Naive thymus-derived CD8-positive, alpha-beta T cell (primary cell): ENCODE data around the gene LRRC45. TPM values are rescaled to one million over a fixed set of nuclear protein-coding genes. Genes with fewer than 3 reads are reported as not detected.

ENCODE experiments used
- ATAC-seq, 2 donors: fragments of 150-1000 bp; cut with Tn5 transposase in 1 of 2; sonication (Bioruptor Pico), chemical (Tn5 transposase) in 1 of 2; 1 replicate in 1 of 2; 2 replicates in 1 of 2; pipeline ENCODE4 v1.10.0; 2021; ENCODE audit warnings: mild to moderate bottlenecking in 2 of 2, moderate library complexity in 2 of 2
- POLR2A ChIA-PET: fragments of 350-600 bp; sonication (Branson Sonifier 250); formaldehyde crosslinking; loops from one replicate; lab custom pipeline; 2021; ENCODE audit warnings: antibody characterized with exemption; lab: Charles Lee
- DNase-seq, 10 donors: peaks; one replicate each; pipeline versions ENCODE4 v3.0.0 to v3.0.0-alpha.2; 2020 to 2022
- H3K27ac Mint-ChIP-seq, 10 donors: one replicate each; pipeline ENCODE4 v1.8.0; 2020 to 2022; ENCODE audit warnings: mild to moderate bottlenecking in 10 of 10, mixed read lengths in 10 of 10, moderate library complexity in 4 of 10, inconsistent platforms in 1 of 10
- H3K27me3 Mint-ChIP-seq, 5 donors: one replicate each; pipeline ENCODE4 v1.8.0; 2021 to 2022; ENCODE audit warnings: mixed read lengths in 5 of 5
- H3K36me3 Mint-ChIP-seq, 3 donors: one replicate each; pipeline ENCODE4 v1.8.0; 2020 to 2022; ENCODE audit warnings: mixed read lengths in 3 of 3, mild to moderate bottlenecking in 2 of 3, inconsistent platforms in 1 of 3
- H3K4me1 Mint-ChIP-seq, 4 donors: one replicate each; pipeline ENCODE4 v1.8.0; 2021 to 2022; ENCODE audit warnings: mixed read lengths in 4 of 4
- H3K4me3 Mint-ChIP-seq, 10 donors: one replicate each; pipeline ENCODE4 v1.8.0; 2020 to 2022; ENCODE audit warnings: mild to moderate bottlenecking in 10 of 10, mixed read lengths in 10 of 10, moderate library complexity in 6 of 10, inconsistent platforms in 1 of 10
- H3K9me3 Mint-ChIP-seq, 9 donors: one replicate each; pipeline ENCODE4 v1.8.0; 2020 to 2022; ENCODE audit warnings: mixed read lengths in 9 of 9, mild to moderate bottlenecking in 3 of 9, inconsistent platforms in 1 of 9, moderate library complexity in 1 of 9
- polyA plus RNA-seq, 3 donors: library from polyadenylated mRNA; unstranded; fragments of 300-500 nt; fragmentation: Illumina TruSeq; gene quantifications; one replicate each; pipeline ENCODE4 v1.2.3, GENCODE V29; 2021
- total RNA-seq, 8 experiments: library from RNA in 2 of 8; stranded (reverse) in 2 of 8; gene quantifications; one replicate each; pipeline ENCODE4 v1.2.3 and lab custom pipeline; 2021 to 2026

Gene LRRC45
- total and polyA plus RNA-seq, 5 experiments from 2014 or later, result 2.7 to 12.5 (median 6.0) TPM

DNA sequence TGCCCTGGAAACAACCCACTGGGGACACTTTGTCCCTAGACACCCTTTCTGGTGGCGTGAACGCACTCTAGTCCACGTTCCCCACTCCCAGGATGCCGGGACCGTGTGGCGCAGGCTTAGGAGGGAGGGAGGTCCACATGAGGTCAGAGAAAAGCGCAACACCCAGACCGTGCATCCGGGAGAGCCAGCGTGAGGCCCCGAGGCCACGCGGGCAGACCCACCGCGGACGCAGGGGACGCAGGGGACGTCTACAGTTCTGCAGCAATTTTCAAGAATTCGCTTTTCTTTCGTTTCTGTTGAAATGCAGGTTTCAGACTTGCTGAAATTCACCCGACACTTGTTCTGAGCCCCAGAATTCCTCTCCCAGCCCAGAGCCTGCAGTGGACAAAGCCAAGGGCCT lies 23.8 kb downstream of the LRRC45 start:
- Mint-ChIP-seq H3K4me3 (peak overlapping the region in 1 of 10 donors; percentile 60), H3K27me3 (no peaks in the 10 kb centered on the region), H3K27ac (peak overlapping the region in 1 of 10 donors; percentile 86), H3K4me1 (peaks cover 0 to 20% (median 10%) of the 10 kb centered on the region in 4 donors), H3K9me3 (no peaks in the 10 kb centered on the region), H3K36me3 (peaks cover 0 to 10% (median 0%) of the 10 kb centered on the region in 3 donors)
- no peak for ATAC-seq
- DNase-seq, result no peak
- POLR2A ChIA-PET, result no interaction called here

DNA sequence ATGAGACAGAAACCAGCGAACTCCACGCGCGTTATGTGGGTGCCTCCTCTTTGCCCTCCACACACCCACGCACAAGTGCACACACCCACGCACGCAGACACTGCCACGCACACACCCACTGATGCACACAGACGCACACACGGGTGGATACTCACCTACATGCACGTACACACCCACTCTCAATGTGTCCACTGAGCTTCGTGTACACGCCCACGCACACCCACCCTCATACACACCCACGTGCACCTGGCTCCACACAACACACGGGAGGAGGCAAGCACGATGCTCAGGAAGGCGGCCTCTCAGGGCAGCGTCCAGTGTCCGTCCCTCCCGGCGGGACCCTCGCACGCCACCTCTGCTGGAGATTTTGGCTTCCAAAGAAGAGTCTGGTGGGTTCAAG lies 24.3 kb downstream of the LRRC45 start:
- Mint-ChIP-seq H3K27ac (peak overlapping the region in 3 of 10 donors; percentile 4 to 86 (median 37)), H3K9me3 (no peaks in the 10 kb centered on the region), H3K36me3 (peaks cover 0 to 10% (median 0%) of the 10 kb centered on the region in 3 donors), H3K27me3 (no peaks in the 10 kb centered on the region), H3K4me3 (peak overlapping the region in 7 of 10 donors; percentile 3 to 68 (median 44)), H3K4me1 (peaks cover 0 to 20% (median 10%) of the 10 kb centered on the region in 4 donors)
- ATAC-seq (no peak), DNase-seq (no peak)
- POLR2A ChIA-PET, result interaction anchor here (1.1 kb wide), 1 partner anchor 10 kb away, joined by 3 read pairs; the partner anchor contains the start of gene DCXR

DNA sequence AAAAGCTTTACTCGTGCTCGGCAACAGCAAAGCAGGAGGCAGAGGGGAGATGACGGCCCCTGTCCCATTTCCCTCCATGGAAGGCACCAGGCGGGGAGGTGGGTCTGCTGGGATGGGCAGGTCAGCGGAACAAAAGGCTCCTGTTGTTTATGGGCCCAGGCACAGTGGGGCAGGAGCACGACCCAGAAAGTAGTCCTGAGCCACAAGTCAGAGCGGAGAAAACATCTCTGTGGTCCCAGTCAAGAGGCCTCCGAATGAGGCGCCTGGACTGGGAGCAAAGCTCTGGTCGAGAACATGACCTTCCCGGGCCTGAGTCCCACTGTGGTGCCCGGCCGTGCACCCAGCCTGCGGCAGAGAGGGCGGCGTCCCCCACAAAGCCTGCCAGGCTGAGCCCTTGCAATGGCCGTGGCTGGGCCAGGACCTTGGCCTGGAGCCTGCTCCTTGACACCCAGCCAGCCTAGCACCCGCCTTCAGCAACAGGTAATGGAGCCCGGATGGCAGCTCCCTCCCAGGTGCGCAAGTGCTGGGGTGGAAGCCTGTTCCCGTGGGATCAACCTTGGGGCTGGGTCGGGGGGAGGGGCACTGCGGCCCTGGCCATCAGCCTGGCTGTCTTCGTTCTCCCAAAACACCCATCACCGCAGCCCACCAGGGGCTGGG lies 24.9 kb downstream of the LRRC45 start:
- POLR2A ChIA-PET, result interaction anchor here (0.6 to 1.1 kb wide), 2 partner anchors 10 to 415 kb away, joined by 3 to 5 read pairs; partner anchors contain the start of gene DCXR
- peak overlapping the region in 5 of 10 donors; percentile 3 to 60 (median 44) for H3K4me3 Mint-ChIP-seq
- H3K36me3 Mint-ChIP-seq, result peaks cover 0 to 10% (median 0%) of the 10 kb centered on the region in 3 donors
- H3K4me1 Mint-ChIP-seq, result peaks cover 0 to 20% (median 15%) of the 10 kb centered on the region in 4 donors
- peak overlapping the region in 1 of 10 donors; percentile 37 for H3K27ac Mint-ChIP-seq
- peak in 1 of 10 donors; percentile 62 for DNase-seq
- H3K9me3 Mint-ChIP-seq, result no peaks in the 10 kb centered on the region
- ATAC-seq, result no peak
- H3K27me3 Mint-ChIP-seq, result no peaks in the 10 kb centered on the region

DNA sequence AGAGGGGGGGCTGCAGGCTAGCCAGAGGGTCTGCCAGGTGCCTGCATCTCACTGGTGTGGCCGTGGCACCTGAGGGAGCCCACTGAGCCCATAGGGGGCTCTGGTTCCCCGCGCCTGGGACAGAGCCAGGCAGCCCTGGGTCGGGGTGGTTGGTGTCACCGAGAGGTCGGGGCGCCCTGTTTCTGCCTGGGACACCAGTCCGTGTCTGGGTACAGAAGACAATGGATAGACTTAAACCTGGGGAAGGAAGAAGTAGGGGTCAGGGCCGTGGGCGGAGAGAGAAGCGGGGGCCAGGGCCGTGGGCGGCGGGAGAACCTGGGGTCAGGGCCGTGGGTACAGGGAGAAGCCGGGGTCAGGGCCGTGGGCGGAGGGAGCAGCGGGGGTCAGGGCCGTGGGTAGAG lies 25.5 kb downstream of the LRRC45 start:
- Mint-ChIP-seq H3K4me3 (peak overlapping the region in 4 of 10 donors; percentile 45 to 73 (median 48)), H3K27ac (peak overlapping the region in 1 of 10 donors; percentile 11), H3K4me1 (peaks cover 0 to 24% (median 17%) of the 10 kb centered on the region in 4 donors), H3K9me3 (no peaks in the 10 kb centered on the region), H3K27me3 (no peaks in the 10 kb centered on the region), H3K36me3 (peaks cover 0 to 10% (median 0%) of the 10 kb centered on the region in 3 donors)
- DNase-seq (no peak), ATAC-seq (no peak)
- POLR2A ChIA-PET, result no interaction called here

DNA sequence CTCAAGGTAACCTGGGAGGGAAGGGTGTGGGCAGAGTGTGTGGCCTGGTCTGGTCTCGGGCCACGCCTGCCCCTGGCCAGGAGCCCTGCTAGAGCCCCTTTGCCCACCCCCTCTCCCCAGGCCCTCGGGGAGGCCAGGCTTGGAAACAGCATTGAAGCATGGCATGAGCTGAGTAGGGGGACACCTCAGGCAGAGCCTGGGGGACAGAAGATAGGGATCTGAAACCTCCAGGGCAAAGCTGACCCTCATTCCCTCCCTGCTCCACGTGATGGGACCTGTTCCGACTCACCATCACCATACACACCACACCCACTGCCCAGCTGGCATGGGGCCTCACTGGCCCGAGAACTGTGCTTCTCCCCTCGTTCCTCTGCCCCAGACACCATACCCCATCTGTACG lies 26.0 kb downstream of the LRRC45 start:
- peak overlapping the region in 2 of 10 donors; percentile 22 to 75 for H3K27ac Mint-ChIP-seq
- H3K27me3 Mint-ChIP-seq, result no peaks in the 10 kb centered on the region
- POLR2A ChIA-PET, result interaction anchor here (5.0 kb wide), 1 partner anchor 17 kb away, joined by 38 read pairs; the partner anchor contains the start of gene DUS1L
- peaks cover 0 to 10% (median 0%) of the 10 kb centered on the region in 3 donors for H3K36me3 Mint-ChIP-seq
- DNase-seq (no peak), ATAC-seq (no peak)
- peak overlapping the region in 4 of 10 donors; percentile 42 to 68 (median 48) for H3K4me3 Mint-ChIP-seq
- H3K9me3 Mint-ChIP-seq, result no peaks in the 10 kb centered on the region
- peaks cover 0 to 27% (median 17%) of the 10 kb centered on the region in 4 donors for H3K4me1 Mint-ChIP-seq

DNA sequence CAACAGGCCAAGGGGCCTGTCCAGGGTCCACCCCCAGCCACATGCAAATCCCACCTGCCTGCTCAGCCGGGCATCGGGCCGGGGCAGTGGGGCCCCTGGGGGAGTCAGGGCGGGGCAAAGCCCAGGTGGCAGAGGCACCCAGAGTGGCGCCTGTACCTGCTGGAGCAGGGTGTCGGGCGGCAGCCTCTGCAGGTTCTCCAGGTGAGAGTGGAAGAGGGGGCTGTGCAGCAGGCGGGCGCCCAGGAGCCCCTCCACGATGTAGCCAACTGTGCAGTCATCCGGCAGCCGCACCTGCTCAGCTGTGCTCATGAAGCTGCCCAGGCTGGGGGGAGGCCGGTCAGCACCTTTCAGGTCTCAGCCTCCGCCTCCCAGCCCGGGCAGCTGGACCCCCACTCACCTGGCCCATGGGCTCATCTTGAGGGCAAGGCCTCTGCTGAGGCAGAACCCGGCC lies 26.4 kb downstream of the LRRC45 start:
- peak overlapping the region in 2 of 10 donors; percentile 42 to 68 for H3K4me3 Mint-ChIP-seq
- DNase-seq (peak in 1 of 10 donors; percentile 58), ATAC-seq (no peak)
- no peaks in the 10 kb centered on the region for H3K9me3 Mint-ChIP-seq
- no peaks in the 10 kb centered on the region for H3K27me3 Mint-ChIP-seq
- POLR2A ChIA-PET, result interaction anchor here (0.7 to 5.0 kb wide), 6 partner anchors 11 to 243 kb away, joined by 3 to 38 read pairs (median 6); partner anchors contain the start of genes DCXR and DUS1L
- peaks cover 0 to 10% (median 0%) of the 10 kb centered on the region in 3 donors for H3K36me3 Mint-ChIP-seq
- peak overlapping the region in 2 of 10 donors; percentile 53 to 75 for H3K27ac Mint-ChIP-seq
- peaks cover 0 to 27% (median 17%) of the 10 kb centered on the region in 4 donors for H3K4me1 Mint-ChIP-seq

DNA sequence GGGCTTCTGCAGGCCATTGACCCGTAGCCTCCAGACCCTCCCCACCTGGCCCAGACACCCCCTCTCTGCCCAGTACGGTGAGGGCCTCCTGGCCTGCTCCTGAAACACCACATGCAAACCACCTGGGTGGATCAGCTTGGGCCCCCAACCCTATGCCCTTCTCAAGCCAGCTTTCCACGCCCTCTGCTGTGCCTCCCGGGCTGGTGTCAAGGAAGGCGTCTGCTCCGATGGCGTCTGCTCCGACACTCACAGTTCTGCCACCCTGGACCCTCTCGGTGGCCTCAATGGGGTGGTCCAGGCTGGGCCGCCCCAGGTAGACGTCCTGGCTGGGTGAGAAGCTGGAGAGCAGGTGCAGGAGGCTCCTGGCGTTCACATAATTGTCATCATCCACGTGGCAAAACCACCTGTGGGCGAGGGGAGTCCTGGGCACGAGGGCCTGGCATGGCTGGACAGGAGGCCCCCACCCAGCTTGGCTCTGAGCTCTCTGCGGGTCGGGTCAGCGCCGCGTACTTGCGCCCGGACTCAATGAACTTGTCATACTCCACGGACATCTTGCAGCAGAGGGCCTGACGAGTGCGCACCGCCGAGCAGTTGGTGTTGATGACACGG lies 27.2 kb downstream of the LRRC45 start:
- DNase-seq (peak in 1 of 10 donors; percentile 44), ATAC-seq (no peak)
- Mint-ChIP-seq H3K36me3 (peaks cover 0 to 10% (median 0%) of the 10 kb centered on the region in 3 donors), H3K4me3 (peak overlapping the region; percentile 78 to 91 (median 83)), H3K4me1 (peaks cover 0 to 33% (median 17%) of the 10 kb centered on the region in 4 donors), H3K27me3 (no peaks in the 10 kb centered on the region), H3K27ac (peak overlapping the region in 5 of 10 donors; percentile 13 to 87 (median 38)), H3K9me3 (no peaks in the 10 kb centered on the region)
- POLR2A ChIA-PET, result interaction anchor here (0.7 to 5.0 kb wide), 6 partner anchors 12 to 243 kb away, joined by 3 to 38 read pairs (median 6); partner anchors contain the start of genes DCXR and DUS1L

DNA sequence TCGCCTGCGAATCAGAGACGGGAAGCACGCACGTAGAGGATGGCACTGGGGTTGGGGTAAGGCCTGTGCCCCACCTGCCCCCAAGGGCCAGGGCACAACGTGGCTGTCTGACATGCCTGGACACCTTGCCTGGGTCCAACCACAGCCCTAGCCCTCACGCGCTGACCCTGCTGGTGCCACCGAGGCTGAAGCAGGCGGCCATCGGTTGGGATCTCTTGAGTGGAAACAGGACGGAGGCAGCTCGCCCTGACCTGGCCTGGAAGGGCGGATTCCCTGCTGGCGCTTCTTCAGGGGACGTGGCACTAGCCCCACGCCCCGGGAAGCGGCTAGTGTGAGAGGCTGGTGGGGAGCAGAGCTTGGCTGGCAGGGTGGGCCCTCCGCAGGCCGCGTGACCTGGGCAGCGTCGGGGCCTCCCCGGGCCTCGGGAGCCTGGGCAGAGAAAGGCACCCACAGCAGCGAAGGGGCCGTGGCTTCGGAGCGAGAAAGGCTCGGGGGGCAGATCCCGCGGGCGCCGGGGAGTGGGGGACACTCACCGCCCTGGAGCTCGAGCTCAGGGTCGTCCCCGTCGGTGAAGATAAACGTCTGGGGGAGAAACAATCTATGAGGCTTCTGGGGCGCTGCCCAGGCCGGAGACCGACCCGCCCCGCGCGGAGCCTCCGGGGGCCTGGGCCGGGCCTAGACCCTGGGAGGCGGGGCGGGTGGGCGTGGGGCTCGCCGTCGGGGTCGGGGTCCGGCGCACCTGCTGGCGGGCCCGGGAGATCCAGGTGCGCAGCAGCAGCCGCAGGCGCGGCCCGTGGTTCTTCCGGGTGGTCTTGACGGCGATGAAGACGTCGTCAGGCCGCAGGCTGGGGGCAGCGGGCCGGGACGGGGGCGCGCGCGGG lies 27.9 kb downstream of the LRRC45 start:
- H3K4me3 Mint-ChIP-seq, result peak overlapping the region; percentile 78 to 91 (median 83)

DNA sequence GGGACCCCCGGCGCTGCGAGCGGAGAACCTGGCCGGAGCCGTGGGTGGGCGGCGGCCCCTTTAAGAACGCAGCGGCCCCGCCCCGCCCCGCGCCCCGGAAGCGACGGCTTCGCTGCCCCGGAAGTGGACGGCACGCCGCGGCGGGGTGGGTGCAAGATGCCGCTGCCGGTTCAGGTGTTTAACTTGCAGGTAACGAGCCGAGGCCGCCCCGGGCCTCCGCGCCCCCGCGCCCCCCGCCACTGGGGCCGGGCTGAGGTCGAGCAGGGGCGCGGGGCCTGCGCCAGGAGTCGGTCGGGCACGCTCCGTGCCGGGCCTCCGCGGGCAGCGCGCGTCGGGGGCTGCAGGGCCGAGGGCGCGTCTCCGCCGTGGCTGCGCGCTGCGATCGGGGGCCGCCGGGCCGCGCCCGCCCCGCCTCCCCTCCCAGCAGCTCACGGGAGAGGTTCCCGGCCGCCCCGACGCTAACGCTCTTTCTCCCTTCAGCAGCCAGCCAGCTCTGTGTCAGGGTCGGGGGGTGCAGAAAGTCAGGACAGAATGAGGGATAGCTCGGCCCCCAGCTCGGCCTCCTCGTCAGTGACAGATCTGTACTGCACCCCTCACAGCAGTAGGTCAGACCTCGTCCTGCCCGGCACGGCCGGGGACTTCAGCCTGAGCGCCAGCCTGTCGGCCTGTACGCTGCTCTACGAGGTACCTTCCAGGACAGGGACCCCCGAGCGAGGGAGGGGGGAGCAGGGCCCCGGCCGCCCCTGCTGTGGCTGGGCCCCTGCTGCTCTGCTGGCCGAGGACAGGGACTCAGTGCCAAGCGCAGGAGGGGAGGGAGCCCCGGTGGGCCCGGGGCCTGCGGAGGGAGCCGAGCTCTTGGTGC lies 28.9 kb downstream of the LRRC45 start, which contains the start of the genes GPS1 and RFNG:
TSS of gene GPS1 (plus strand) at position 123 of the 862 bp plus-strand sequence. CDS start at position 157, 34 bp downstream.
TSS of gene RFNG (minus strand) at position 36 of the 862 bp plus-strand sequence. CDS start 45 bp downstream, outside the sequence.
- peak; percentile 95 to 96 for ATAC-seq
- Mint-ChIP-seq H3K36me3 (peaks cover 0 to 14% (median 0%) of the 10 kb centered on the region in 3 donors), H3K9me3 (no peaks in the 10 kb centered on the region), H3K4me3 (peak within 1 kb of the TSS; percentile 78 to 91 (median 83)), H3K27me3 (no peaks in the 10 kb centered on the region), H3K27ac (peak within 1 kb of the TSS; percentile 31 to 89 (median 80)), H3K4me1 (peaks cover 0 to 34% (median 17%) of the 10 kb centered on the region in 4 donors)
- peak; percentile 68 to 87 (median 80) for DNase-seq
- POLR2A ChIA-PET, result interaction anchor here (0.6 to 5.0 kb wide), 9 partner anchors 10 to 443 kb away, joined by 3 to 38 read pairs (median 4); partner anchors contain the start of genes DCXR and DUS1L

More for the DNA sequence above, 27.9 kb downstream of the LRRC45 start:
- POLR2A ChIA-PET, result interaction anchor here (0.6 to 5.0 kb wide), 8 partner anchors 10 to 444 kb away, joined by 3 to 38 read pairs (median 4); partner anchors contain the start of genes DCXR and DUS1L
- H3K4me1 Mint-ChIP-seq, result peaks cover 0 to 34% (median 17%) of the 10 kb centered on the region in 4 donors
- no peaks in the 10 kb centered on the region for H3K9me3 Mint-ChIP-seq
- DNase-seq (peak in 1 of 10 donors; percentile 60), ATAC-seq (peak; percentile 28)
- H3K36me3 Mint-ChIP-seq, result peaks cover 0 to 11% (median 0%) of the 10 kb centered on the region in 3 donors
- peak overlapping the region in 9 of 10 donors; percentile 48 to 89 (median 75) for H3K27ac Mint-ChIP-seq
- no peaks in the 10 kb centered on the region for H3K27me3 Mint-ChIP-seq

DNA sequence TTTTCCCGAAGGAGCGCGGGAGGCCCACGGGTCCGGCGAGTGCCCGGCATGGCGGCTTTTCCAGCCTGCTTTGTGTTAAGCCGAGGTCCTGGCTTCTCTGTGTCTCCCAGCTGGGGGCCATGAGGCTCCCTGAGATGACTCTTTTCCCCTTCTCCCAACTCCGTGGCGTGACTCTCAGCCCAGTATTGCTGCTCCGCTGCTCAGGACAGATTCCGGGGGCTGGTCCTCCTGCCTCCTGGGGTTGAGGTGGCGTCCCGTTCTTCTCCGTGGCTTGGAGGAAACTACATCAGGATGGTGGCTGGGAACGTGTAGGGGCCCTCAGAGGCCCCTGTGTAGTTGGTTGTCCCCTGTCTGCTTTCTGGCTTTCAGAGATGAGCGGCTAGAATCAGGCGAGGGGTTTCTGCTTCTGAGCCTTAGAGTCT lies 29.5 kb downstream of the LRRC45 start:
- no peak for DNase-seq
- Mint-ChIP-seq H3K27me3 (no peaks in the 10 kb centered on the region), H3K36me3 (peaks cover 0 to 11% (median 0%) of the 10 kb centered on the region in 3 donors), H3K9me3 (no peaks in the 10 kb centered on the region), H3K27ac (peak overlapping the region in 9 of 10 donors; percentile 18 to 87 (median 72)), H3K4me3 (peak overlapping the region; percentile 70 to 86 (median 79)), H3K4me1 (peaks cover 0 to 32% (median 14%) of the 10 kb centered on the region in 4 donors)
- no peak for ATAC-seq
- POLR2A ChIA-PET, result interaction anchor here (0.8 to 5.0 kb wide), 4 partner anchors 13 to 54 kb away, joined by 3 to 38 read pairs (median 14); partner anchors contain the start of genes DCXR and DUS1L
